OCI-LY1 (cell line): Measurements from ENCODE around the gene BACH2.

Experiments
- EZH2 ChIP-seq: fragments of 200-600 bp; sonication (generic), shearing (Covaris generic); IDR thresholded peaks from 2 replicates; pipeline ENCODE4 v1.8.0; 2017; ENCODE audit warnings: borderline replicate concordance, mixed run types, mild to moderate bottlenecking, antibody characterized with exemption, low read length, moderate library complexity, mixed read lengths
- TF ChIP-seq, protein P1 (sequence below): fragments of 200-600 bp; sonication (generic), shearing (Covaris generic); IDR thresholded peaks from 2 replicates; pipeline ENCODE4 v1.5.1; 2017; ENCODE audit warnings: mild to moderate bottlenecking, antibody characterized with exemption, low read length, moderate library complexity, mixed read lengths

DNA sequence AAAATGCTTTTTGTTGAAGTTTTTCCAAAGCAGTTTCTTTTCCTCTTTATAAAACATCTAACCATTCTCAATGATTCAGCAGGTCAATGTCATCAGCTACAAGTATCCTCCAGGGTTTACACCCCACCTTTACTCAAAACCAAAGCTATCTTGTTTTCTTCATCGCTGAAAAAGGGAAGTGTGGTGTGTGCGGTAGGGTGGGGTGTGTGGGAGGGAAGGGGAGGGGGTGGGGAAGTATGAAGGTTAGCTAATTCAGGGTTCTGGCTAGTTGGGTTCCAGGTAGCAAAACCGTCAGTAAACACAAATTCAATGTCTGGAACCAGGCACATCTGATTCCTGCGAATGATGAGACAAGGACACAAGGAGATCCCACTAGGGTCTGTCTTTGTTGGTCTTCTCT, 212.8 kb downstream of the BACH2 start:
- TF ChIP-seq EZH2, result no peak
- TF ChIP-seq, protein P1, sequence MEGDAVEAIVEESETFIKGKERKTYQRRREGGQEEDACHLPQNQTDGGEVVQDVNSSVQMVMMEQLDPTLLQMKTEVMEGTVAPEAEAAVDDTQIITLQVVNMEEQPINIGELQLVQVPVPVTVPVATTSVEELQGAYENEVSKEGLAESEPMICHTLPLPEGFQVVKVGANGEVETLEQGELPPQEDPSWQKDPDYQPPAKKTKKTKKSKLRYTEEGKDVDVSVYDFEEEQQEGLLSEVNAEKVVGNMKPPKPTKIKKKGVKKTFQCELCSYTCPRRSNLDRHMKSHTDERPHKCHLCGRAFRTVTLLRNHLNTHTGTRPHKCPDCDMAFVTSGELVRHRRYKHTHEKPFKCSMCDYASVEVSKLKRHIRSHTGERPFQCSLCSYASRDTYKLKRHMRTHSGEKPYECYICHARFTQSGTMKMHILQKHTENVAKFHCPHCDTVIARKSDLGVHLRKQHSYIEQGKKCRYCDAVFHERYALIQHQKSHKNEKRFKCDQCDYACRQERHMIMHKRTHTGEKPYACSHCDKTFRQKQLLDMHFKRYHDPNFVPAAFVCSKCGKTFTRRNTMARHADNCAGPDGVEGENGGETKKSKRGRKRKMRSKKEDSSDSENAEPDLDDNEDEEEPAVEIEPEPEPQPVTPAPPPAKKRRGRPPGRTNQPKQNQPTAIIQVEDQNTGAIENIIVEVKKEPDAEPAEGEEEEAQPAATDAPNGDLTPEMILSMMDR, result no peak
